Cardiac fibroblast (primary cell): ENCODE results near the gene DHRS7B.
"Not testable (repeated sequence)": the region's sequence is repeated elsewhere in the genome, so short reads cannot be mapped to it uniquely, and the experiment has no call there.

Experiments
- DNase-seq, 2 donors: peaks; one replicate each; pipeline versions ENCODE4 v3.0.0 to v3.0.0-alpha.2; 2010; ENCODE audit warnings: low read depth in 2 of 2
- H3K4me3 ChIP-seq, 2 donors: replicated peaks in 1 of 2; 1 replicate in 1 of 2; 2 replicates in 1 of 2; pipeline ENCODE4 v1.5.1; 2011; ENCODE audit warnings: low read depth in 2 of 2, low read length in 2 of 2, mild to moderate bottlenecking in 2 of 2, moderate library complexity in 1 of 2
- TF ChIP-seq, protein P1 (sequence below): IDR thresholded peaks from one replicate; pipeline ENCODE4 v1.5.1; 2011; ENCODE audit warnings: low read depth, mild to moderate bottlenecking, low read length, inconsistent platforms

DHRS7B gene

DNA sequence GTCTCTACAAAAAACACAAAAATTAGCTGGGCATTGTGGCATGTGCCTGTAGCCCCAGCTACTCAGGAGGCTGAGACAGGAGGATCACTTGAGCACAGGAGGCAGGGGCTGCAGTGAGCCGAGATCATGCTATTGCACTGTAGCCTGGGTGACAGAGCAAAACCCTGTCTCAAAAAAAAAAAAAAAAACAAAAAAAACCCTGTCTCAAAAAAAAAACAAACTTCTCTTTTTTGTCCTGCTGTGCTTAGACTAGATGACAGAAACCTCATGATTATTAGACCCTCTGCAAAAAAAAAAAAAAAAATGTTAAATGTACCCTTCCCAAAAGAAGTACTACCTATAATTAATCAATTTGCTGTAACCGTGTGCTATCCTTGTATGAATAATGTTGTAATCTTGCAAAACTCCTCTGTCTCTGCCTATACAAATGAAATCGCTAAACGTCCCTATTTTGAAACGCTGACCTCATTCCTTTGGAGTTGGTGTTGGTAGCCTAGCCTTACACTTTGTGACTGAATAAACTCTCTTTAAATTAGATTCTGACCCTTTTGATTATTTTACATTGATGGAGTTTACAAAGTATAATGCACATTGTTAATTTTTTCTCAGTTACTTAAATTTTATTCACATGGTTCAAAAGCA lies 13.6 kb upstream of the DHRS7B start:
- TF ChIP-seq, protein P1, sequence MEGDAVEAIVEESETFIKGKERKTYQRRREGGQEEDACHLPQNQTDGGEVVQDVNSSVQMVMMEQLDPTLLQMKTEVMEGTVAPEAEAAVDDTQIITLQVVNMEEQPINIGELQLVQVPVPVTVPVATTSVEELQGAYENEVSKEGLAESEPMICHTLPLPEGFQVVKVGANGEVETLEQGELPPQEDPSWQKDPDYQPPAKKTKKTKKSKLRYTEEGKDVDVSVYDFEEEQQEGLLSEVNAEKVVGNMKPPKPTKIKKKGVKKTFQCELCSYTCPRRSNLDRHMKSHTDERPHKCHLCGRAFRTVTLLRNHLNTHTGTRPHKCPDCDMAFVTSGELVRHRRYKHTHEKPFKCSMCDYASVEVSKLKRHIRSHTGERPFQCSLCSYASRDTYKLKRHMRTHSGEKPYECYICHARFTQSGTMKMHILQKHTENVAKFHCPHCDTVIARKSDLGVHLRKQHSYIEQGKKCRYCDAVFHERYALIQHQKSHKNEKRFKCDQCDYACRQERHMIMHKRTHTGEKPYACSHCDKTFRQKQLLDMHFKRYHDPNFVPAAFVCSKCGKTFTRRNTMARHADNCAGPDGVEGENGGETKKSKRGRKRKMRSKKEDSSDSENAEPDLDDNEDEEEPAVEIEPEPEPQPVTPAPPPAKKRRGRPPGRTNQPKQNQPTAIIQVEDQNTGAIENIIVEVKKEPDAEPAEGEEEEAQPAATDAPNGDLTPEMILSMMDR = no peak
- no peak overlapping the region for H3K4me3 ChIP-seq
- DNase-seq = no peak

DNA sequence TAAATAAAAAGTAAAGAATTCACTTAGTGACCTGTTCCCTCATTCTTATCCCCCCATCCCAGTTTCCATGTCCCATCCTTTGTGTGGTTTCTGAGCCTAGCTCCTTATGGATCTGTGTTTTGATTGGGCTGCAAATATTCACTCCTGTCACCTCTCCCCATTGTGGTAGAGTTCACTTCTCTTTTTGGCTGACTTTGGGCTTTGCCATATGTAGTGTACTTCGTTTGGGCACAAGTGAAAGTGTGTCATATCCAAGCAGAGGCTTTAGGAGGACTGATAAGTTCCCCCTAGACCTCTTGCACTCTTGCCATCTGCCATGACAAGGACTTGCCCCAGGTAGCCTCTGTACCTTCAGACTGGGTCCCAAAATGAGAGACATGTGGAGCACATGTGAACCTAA lies 13.0 kb upstream of the DHRS7B start:
- no peak for DNase-seq
- TF ChIP-seq, protein P1 = no peak

DNA sequence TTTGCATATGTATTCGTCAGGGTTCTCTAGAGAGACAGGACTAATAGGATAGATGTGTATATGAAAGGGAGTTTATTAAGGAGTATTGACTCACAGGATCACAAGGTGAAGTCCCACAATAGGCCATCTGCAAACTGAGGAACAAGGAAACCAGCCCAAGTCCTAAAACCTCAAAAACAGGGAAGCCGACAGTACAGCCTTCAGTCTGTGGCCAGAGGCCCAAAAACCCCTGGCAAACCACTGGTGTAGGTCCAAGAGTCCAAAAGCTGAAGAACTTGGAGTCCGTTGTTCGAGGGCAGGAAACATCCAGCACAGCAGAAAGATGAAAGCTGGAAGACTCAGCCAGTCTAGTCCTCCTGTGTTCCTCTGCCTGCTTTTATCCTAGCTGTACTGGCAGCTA lies 12.0 kb upstream of the DHRS7B start:
- not testable (repeated sequence) for DNase-seq, H3K4me3 ChIP-seq

More for the DNA sequence above, 13.0 kb upstream of the DHRS7B start:
- H3K4me3 ChIP-seq = no peak overlapping the region

DNA sequence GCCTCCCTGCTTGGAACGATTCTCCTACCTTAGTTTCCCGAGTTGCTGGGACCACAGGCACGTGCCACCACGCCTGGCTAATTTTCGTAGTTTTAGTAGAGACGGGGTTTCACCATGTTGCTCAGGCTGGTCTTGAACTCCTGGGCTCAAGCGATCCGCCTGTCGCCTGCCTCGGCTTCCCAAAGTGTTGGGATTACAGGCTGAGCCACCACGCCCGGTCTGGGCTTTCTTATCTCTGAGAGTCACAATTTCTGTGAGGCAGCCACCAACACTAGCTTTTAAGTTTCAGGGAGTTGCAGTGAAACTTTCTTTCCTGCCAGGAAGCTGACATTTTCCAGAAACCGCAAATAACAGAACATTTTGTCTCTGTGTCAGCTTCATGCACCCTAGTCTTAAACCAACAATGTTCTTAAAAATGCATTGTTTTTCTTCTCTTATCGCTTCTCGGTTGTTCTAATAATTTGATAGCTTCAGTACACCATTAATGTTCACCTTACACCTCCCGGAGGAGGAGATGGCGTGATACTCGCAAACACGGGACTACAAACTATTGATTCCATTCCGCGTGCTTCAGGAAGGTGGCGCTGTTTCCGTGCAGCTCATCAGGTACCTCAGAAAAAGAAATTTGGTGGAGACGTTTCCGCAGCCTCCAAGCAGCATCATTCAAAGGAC lies 7.4 kb upstream of the DHRS7B start:
- no peak overlapping the region for H3K4me3 ChIP-seq

GRCh38 chr17:21119919-21120249 lies 6.9 kb upstream of the DHRS7B start:
- H3K4me3 ChIP-seq = no peak overlapping the region
- no peak for DNase-seq
- TF ChIP-seq, protein P1 = no peak

More for the DNA sequence above, 7.4 kb upstream of the DHRS7B start:
- DNase-seq = peak; percentile 71 to 78
- TF ChIP-seq, protein P1 = peak; percentile 95

GRCh38 chr17:21124086-21124485 lies 2.7 kb upstream of the DHRS7B start:
- TF ChIP-seq, protein P1 = no peak
- peak in 1 of 2 donors; percentile 18 for DNase-seq
- no peak overlapping the region for H3K4me3 ChIP-seq

- not testable (repeated sequence) for H3K4me3 ChIP-seq, DNase-seq
These were observed 2.2 kb upstream of the DHRS7B start for GRCh38 chr17:21124517-21124916.

DNA sequence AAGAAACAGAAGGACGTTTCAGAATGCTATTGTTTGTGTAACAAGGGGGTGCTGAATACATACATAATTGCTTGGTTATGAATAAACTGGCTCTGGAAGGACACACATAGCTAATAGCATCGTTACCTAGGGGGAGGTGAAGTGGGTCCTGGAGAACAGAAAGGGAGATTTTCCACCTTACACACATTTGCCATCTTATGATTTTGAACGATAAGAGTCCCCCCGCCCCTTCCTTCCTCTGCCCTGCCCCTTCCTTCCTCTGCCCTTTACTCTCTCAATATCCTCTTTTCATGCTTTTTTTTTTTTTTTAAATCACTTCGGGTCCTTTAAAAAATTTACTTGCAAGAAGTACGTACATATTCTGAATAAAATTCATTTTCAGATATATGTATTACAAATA lies 902 bp upstream of the DHRS7B start:
- H3K4me3 ChIP-seq = no peak overlapping the region

More for the DNA sequence above, 902 bp upstream of the DHRS7B start:
- TF ChIP-seq, protein P1 = no peak
- DNase-seq = no peak
